ENCODE results near the gene USP2.

DNA sequence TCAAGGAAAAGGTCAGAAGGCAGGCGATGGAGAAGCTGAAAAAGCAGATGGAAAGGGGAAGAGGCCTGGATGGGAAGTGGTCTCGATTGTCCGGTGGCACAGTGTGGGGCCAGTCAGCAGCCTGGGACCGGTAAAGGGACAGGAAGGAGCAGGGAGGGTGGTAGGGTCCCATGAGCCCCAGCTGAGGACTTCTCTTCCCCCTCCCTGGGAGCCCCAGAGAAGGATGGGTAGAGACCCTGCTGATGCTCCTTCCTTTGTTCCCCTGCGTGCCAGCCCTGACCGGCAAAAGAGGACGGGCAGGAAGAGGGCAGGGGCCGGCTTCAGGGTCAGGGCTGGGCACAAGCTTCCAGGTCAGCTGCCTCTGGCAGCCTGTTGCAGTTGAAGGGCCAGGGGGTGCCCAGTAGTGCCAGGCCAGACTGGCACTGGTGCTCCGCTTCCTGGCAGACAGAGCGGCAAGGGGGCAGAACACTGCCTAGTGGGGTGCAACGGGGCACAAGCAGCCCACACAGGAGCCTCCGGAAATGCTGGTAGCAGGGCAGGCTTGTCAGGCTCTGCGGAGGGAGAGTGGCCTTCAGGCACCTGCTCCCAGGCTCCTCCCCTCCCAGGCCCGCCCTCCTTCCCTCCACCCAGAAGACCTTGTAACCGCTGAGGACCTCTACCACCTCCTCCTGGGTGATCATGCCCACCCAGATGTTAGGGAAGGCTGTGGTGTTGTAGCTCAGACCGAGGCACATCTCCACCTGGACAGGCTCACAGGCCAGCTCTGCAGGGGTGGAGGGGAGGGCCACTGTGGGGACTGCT is 40.1 kb downstream of the USP2 start:
- TF ChIP-seq, protein P1, sequence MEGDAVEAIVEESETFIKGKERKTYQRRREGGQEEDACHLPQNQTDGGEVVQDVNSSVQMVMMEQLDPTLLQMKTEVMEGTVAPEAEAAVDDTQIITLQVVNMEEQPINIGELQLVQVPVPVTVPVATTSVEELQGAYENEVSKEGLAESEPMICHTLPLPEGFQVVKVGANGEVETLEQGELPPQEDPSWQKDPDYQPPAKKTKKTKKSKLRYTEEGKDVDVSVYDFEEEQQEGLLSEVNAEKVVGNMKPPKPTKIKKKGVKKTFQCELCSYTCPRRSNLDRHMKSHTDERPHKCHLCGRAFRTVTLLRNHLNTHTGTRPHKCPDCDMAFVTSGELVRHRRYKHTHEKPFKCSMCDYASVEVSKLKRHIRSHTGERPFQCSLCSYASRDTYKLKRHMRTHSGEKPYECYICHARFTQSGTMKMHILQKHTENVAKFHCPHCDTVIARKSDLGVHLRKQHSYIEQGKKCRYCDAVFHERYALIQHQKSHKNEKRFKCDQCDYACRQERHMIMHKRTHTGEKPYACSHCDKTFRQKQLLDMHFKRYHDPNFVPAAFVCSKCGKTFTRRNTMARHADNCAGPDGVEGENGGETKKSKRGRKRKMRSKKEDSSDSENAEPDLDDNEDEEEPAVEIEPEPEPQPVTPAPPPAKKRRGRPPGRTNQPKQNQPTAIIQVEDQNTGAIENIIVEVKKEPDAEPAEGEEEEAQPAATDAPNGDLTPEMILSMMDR (IDR thresholded peaks at IDR 0.05), result no peak
- no peak for TF ChIP-seq POLR2A (IDR thresholded peaks at IDR 0.05)
